Activated CD4-positive, alpha-beta T cell treated with anti-CD3 and anti-CD28 coated beads for 4 hours (primary cell): Measurements from ENCODE around the gene MRM1.

Source experiments
- DNase-seq, 2 donors: peaks; one replicate each; pipeline ENCODE4 v3.0.0-alpha.2; 2020

Gene MRM1

GRCh38 chr17:36601303-36602029 is at the start of gene MRM1:
Gene MRM1 (plus strand): TSS chr17:36601583. CDS start chr17:36601811, 228 bp downstream.
- peak; percentile 92 to 93 for DNase-seq

GRCh38 chr17:36553459-36553858 is 47.9 kb upstream of the MRM1 start:
- DNase-seq = no peak

GRCh38 chr17:36566081-36566480 is 35.3 kb upstream of the MRM1 start:
- no peak for DNase-seq

- DNase-seq = no peak
Observed at GRCh38 chr17:36575028-36575427, 26.4 kb upstream of the MRM1 start.

GRCh38 chr17:36576793-36577192 is 24.6 kb upstream of the MRM1 start:
- DNase-seq = no peak

GRCh38 chr17:36578671-36579070 is 22.7 kb upstream of the MRM1 start:
- DNase-seq = no peak

GRCh38 chr17:36583787-36584186 is 17.6 kb upstream of the MRM1 start:
- DNase-seq = no peak

- no peak for DNase-seq
Observed at GRCh38 chr17:36586138-36586537, 15.2 kb upstream of the MRM1 start.

- no peak for DNase-seq
Observed at GRCh38 chr17:36590082-36590481, 11.3 kb upstream of the MRM1 start.

GRCh38 chr17:36591434-36592315 is 9.7 kb upstream of the MRM1 start, which contains the start of gene DHRS11:
Gene DHRS11 (plus strand): TSS chr17:36591879. CDS start chr17:36592010, 131 bp downstream.
- peak; percentile 69 to 71 for DNase-seq

- no peak for DNase-seq
Observed at GRCh38 chr17:36592316-36592715, 9.1 kb upstream of the MRM1 start.

GRCh38 chr17:36592716-36593321 is 8.6 kb upstream of the MRM1 start:
- no peak for DNase-seq

GRCh38 chr17:36593656-36594316 is 7.6 kb upstream of the MRM1 start:
- no peak for DNase-seq

- DNase-seq = no peak
Observed at GRCh38 chr17:36594626-36595401, 6.6 kb upstream of the MRM1 start.

- no peak for DNase-seq
Observed at GRCh38 chr17:36597226-36597625, 4.2 kb upstream of the MRM1 start.

GRCh38 chr17:36597866-36598777 is 3.3 kb upstream of the MRM1 start:
- DNase-seq = no peak

GRCh38 chr17:36598951-36599401 is 2.4 kb upstream of the MRM1 start:
- no peak for DNase-seq

- DNase-seq = no peak
Observed at GRCh38 chr17:36599546-36600250, 1.7 kb upstream of the MRM1 start.

- no peak for DNase-seq
Observed at GRCh38 chr17:36600465-36600864, 918 bp upstream of the MRM1 start.

GRCh38 chr17:36600936-36601302 is 464 bp upstream of the MRM1 start:
- peak in 1 of 2 donors; percentile 37 for DNase-seq
